ENCODE measurements around the gene RGL3.
"Not testable (repeated sequence)": the region's sequence is repeated elsewhere in the genome, so short reads cannot be mapped to it uniquely, and the experiment has no call there.

Gene RGL3

DNA sequence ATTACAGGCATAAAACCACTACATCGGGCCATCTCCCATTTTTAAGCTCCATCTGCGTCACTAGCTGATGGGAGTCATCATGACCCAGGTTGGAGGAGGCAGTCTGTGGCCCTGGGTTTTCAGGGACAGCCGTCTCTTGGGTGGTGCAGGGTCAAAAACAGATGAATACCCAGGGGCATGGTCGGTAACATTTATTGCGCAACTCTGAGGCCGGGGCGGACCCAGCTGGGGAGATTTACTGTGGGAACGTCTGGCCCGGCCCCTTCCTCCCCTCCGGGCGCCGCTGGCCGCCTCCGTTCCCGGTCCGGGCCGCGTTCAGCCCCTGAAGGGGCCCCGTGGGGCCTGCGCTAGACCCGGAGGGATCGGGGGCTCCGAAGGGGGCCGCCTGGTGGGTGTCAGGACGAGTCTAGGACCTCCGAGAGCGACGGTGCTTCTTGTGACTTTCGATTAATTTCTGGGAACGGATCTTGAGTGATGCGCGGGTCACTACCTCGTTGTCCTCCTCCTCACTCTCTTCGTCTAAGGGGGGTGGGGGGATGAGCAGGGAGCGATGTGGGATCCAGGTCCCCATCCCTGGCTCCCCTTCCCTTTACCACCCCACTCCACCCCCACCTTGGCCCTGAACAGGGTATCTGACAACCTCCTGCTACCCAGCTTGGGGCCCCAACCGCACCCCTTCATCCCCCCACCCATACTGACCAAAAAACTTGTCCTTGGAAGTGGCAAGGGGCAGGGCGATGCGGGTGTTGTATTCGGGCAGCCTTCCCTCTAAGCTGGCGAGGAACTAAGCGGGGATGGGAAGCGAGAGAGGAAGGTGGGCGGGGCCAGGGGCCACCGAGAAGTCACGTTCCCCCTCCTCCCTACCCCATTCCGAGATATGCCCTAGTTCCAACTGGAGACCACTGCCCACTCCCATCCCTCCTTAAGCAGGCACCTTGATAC, 1.6 kb upstream of the RGL3 start:
- DNase-seq (ENCODE audit: low read depth), result peak; percentile 22

GRCh38 chr19:11418094-11418548, 993 bp downstream of the RGL3 start:
- DNase-seq (ENCODE audit: low read depth), result no peak

DNA sequence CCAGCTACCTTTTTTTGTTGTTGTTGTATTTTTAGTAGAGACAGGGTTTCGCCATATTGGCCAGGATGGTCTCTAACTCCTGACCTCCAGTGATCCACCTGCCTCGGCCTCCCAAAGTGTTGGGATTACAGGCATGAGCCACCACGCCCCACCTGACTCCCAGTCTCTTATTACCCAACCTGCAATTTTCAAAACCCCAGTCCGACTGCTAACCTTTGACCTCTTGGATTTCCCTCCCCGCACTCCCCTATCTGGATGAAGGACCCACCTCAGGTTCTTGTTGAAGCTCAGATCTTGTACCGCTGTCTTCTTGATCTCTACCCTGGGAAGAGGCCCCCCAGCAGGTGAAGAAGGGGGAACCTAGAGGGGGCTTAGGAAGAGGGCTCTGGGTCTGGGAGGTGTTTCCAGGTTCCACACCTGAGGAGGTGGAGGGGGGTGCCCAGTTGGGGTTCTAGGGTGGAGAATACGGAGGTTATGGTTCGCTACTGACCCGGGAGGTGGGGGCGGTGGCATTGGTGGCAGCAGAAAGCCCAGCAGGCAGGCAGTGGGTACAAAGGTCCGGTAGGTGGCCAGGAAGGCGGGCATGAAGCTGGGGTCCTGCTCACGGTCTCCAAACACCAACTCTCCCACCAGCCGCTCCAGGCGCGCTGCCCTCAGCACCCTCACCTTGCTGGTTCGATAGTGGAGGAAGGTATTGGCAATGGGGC, 2.6 kb downstream of the RGL3 start:
- no peak for DNase-seq (ENCODE audit: low read depth)

DNA sequence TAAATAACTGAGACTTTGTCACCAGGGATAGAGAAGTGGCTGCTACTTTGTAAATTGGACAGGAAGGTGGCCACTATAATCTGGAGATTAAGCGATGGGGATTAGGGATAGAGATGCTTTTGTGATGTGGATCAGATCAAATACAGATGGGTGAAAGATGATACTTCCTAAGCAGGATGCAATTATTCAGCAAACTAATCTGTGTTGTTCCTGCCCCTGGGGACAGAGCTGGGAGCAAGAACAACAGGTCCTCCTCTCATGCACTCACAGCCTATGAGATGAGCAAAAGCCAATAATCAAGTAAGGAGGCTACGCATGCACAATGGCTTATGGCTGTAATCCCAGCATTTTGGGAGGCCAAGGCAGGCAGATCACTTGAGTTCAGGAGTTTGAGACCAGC, 4.6 kb downstream of the RGL3 start:
- DNase-seq (ENCODE audit: low read depth), result no peak

DNA sequence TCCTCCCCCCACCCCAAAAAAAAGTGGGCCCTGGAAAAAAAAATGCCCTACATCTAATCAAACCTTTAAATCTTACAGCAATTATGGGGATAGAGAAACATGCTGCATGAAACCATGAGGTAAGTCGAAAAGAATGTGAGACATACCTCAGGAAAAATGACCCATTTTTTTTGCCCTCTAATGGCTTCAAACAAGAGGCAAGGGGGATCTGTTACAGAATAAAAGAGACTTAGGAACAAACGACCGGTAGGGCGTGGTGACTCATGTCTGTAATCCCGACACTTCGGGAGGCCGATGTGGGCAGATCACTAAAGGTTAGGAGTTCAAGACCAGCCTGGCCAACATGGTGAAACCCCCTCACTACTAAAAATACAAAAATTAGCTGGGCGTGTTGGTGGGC, 8.4 kb downstream of the RGL3 start:
- peak; percentile 28 for DNase-seq (ENCODE audit: low read depth)

- DNase-seq (ENCODE audit: low read depth), result no peak
These were observed 10.5 kb downstream of the RGL3 start for GRCh38 chr19:11408591-11408990.

DNA sequence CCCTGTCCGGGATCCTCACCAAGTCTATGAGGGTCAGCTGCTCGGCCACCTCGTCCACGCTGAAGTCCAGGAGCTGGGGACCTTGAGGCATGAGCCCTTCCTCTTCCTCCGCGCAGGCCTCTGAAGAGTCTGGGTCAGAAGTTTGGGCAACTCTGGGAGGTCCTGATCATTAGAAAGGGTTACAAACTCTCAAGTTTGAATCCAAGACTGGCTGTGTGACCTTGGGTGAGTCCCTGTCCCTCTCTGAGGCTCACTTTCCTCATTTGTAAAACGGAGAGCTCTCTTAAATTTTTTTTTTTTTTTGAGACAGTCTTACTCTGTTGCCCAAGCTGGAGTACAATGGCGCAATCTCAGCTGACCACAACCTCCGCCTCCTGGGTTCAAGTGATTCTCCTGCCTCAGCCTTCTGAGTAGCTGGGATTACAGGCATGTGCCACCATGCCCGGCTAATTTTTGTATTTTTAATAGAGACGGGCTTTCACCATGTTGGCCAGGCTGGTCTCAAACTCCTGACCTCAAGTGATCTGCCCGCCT, 12.3 kb downstream of the RGL3 start:
- not testable (repeated sequence) for DNase-seq (ENCODE audit: low read depth)

GRCh38 chr19:11405846-11406643, 13.1 kb downstream of the RGL3 start:
- DNase-seq (ENCODE audit: low read depth), result no peak

GRCh38 chr19:11404588-11405222, 14.4 kb downstream of the RGL3 start:
- DNase-seq (ENCODE audit: low read depth), result no peak

- no peak for DNase-seq (ENCODE audit: low read depth)
These were observed 17.1 kb downstream of the RGL3 start for GRCh38 chr19:11401808-11402543.

- no peak for DNase-seq (ENCODE audit: low read depth)
These were observed 18.3 kb downstream of the RGL3 start for GRCh38 chr19:11400798-11401197.

GRCh38 chr19:11399667-11400066, 19.4 kb downstream of the RGL3 start:
- no peak for DNase-seq (ENCODE audit: low read depth)

DNA sequence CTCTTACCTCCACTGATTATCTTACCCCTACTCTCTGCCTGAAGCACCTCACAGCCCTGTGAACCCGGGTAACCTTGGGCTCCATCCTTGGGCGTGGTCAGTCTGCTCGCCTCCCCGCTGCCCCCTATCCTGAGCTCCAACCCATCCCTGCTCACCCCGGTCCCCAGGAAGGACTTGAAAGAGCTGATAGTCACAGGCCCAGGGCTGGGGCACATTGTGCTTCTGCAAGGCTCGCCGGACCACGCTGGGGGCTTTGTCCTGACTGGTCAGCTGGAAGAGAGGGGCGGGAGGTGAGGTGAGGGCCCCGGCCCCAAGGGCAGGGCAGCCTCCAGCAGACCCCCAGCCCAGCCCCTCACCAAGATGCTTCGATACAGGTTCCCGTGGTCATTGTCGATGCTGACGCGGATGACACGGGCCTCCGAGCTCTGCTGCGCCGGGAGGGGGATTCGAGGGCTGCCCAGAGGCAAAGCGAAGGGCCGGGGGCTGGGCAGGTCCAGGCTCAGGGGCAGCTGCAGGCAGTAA, 22.0 kb downstream of the RGL3 start:
- no peak for DNase-seq (ENCODE audit: low read depth)

DNA sequence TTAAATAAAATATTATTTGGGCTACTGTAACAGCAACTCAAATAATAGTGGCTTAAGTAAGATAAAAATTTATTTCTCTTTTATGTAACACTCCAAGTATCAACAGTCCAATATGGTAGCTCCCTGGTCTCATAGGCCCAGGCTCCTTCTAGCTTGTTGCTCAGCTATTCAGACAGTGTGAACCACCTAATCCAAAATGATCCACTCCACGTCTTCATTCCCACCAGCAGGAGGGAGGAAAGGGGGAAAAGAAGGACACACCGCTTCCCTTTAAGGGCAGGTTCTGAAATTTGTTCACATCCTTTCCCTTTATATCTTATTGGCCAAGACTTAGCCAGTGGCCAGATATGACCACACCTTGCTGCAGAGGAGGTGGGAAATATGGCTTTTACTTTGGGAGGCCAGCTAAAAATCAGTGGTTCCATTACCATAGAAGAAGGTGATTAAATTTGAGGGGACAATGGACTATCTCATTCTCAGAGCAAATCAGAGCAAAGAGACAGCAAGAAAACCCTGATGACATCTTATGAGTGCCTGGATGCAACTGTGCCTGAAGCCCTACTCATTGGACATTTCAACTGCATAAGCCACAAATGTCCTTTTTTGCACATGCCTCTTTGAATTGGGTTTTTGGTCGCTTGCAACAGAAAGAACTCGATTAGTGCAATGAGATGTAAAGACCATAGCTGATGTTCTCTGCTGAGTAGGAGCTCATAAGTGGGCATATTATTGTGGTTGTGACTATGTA, 28.0 kb downstream of the RGL3 start:
- DNase-seq (ENCODE audit: low read depth), result no peak

DNA sequence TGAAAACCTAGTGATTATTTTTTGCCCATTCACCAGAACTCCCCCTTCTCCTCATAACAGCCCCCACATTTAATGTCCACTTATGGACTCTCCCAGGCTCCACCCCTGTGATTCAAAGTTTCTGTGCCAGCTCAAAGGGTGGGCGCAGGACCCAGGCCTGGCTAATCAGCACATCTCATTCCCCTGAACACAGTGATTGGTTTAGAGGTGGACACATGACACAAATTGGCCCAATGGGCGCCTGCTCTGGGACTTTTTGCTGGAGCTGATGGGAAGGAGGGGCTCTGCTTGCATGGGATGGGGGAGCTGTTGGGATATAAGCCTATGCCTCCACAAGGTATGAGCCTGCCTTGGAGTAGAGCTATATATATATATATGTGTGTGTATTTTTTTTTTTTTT, 28.8 kb downstream of the RGL3 start:
- DNase-seq (ENCODE audit: low read depth), result no peak

- DNase-seq (ENCODE audit: low read depth), result no peak
These were observed 31.7 kb downstream of the RGL3 start for GRCh38 chr19:11387162-11388034.

GRCh38 chr19:11384778-11385129, 34.4 kb downstream of the RGL3 start:
- no peak for DNase-seq (ENCODE audit: low read depth)

DNA sequence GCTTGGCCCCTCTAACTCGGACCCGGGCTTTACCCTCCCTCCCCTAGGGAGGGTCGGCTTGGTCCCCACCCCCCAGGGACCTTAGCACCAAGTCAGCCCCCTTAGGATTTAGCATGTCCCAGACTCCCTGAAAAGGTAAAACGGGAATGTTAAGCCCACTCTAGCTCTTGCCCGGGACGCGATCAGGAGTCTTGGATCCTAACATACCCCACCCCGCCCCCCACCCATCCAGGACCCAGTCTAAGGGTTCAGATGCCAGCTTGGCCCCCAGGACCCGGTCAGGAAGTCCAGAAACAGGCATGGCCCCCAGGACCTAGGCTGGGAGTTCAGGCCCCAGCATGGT, 35.4 kb downstream of the RGL3 start:
- DNase-seq (ENCODE audit: low read depth), result no peak

All from iris pigment epithelial cell (primary cell).